ENCODE measurements around the gene ZNF76. TPM values are rescaled to one million over a fixed set of nuclear protein-coding genes. Genes with fewer than 3 reads are reported as not detected.

The ZNF76 gene
- total RNA-seq, 1 experiment from 2014 or later = 39.9 TPM

DNA sequence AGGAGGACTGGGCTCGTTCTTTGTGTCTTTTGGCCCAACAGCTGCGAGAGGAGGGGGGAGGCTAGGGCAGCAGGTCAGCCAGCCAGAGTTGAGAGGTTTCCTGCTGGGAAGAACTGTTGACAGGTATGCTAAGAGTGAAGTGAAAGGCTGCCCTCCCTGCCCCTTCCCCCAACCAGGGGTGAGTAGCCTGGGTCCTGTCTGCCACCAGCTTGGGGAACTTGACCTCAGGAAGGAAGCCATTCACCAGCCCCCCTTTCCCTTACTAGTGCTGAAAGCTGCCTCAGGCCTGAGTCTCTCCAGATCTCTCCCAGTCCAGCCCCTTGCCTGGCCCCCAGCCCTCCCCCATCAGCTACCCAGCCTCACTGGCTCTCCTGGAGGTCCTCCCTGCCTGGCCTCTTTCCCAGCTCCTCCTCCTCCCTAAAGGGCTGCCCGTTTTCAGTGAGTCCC lies 20.7 kb upstream of the ZNF76 start:
- Histone ChIP-seq H3K79me2 (ENCODE audit: low read depth) (no peaks in the 10 kb centered on the region), H3K4me1 (replicated peaks; ENCODE audit: insufficient read depth) (peaks cover 20% of the 10 kb centered on the region), H2AFZ (no peak overlapping the region), H3K27ac (no peak overlapping the region), H3K4me3 (no peak overlapping the region), H4K20me1 (ENCODE audit: insufficient read depth) (no peaks in the 10 kb centered on the region), H3K4me2 (no peak overlapping the region), H3K27me3 (ENCODE audit: insufficient read depth, low read depth) (no peaks in the 10 kb centered on the region), H3K36me3 (ENCODE audit: low read depth) (no peaks in the 10 kb centered on the region), H3K9me3 (ENCODE audit: insufficient read depth, low read depth) (peaks cover 13% of the 10 kb centered on the region; the same call in 1 of the 2 replicates), H3K9me2 (ENCODE audit: insufficient read depth) (no peaks in the 10 kb centered on the region), H3F3A (ENCODE audit: insufficient read depth, low read depth) (peaks cover 11% of the 10 kb centered on the region)
- ChIA-PET POLR2A (ENCODE audit: unreplicated experiment) (no interaction called here), CTCF (interaction anchor here (0.6 to 1.5 kb wide), 2 partner anchors 33 to 93 kb away, joined by 4 to 5 read pairs; no protein-coding TSS in a partner anchor)
- DNase-seq = no peak
- no peak for TF ChIP-seq EZH2 (IDR thresholded peaks at IDR 0.05; ENCODE audit: low read depth)
- TF ChIP-seq, protein P1, sequence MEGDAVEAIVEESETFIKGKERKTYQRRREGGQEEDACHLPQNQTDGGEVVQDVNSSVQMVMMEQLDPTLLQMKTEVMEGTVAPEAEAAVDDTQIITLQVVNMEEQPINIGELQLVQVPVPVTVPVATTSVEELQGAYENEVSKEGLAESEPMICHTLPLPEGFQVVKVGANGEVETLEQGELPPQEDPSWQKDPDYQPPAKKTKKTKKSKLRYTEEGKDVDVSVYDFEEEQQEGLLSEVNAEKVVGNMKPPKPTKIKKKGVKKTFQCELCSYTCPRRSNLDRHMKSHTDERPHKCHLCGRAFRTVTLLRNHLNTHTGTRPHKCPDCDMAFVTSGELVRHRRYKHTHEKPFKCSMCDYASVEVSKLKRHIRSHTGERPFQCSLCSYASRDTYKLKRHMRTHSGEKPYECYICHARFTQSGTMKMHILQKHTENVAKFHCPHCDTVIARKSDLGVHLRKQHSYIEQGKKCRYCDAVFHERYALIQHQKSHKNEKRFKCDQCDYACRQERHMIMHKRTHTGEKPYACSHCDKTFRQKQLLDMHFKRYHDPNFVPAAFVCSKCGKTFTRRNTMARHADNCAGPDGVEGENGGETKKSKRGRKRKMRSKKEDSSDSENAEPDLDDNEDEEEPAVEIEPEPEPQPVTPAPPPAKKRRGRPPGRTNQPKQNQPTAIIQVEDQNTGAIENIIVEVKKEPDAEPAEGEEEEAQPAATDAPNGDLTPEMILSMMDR (conservative IDR thresholded peaks at IDR 0.05) = no peak
- BruUV-seq (replicated peaks) = no TSS peak
- intact Hi-C loops (cut with micrococcal nuclease; ENCODE audit: unreplicated experiment) = no loop called here

- ChIA-PET CTCF (interaction anchor here (0.6 to 1.9 kb wide), 4 partner anchors 34 to 845 kb away, joined by 4 to 11 read pairs (median 8); no protein-coding TSS in a partner anchor), POLR2A (ENCODE audit: unreplicated experiment) (interaction anchor here (0.6 kb wide), 1 partner anchor 29 kb away, joined by 4 read pairs; no protein-coding TSS in a partner anchor)
- H3K4me2 ChIP-seq = no peak overlapping the region
- H3K9me3 ChIP-seq (ENCODE audit: insufficient read depth, low read depth) = peaks cover 11% of the 10 kb centered on the region; the same call in 1 of the 2 replicates
- no TSS peak for BruUV-seq (replicated peaks)
- no peaks in the 10 kb centered on the region for H4K20me1 ChIP-seq (ENCODE audit: insufficient read depth)
- H3K27me3 ChIP-seq (ENCODE audit: insufficient read depth, low read depth) = no peaks in the 10 kb centered on the region
- no peak overlapping the region for H3K4me3 ChIP-seq
- no peak overlapping the region for H2AFZ ChIP-seq
- H3K9me2 ChIP-seq (ENCODE audit: insufficient read depth) = no peaks in the 10 kb centered on the region
- DNase-seq = no peak
- H3K79me2 ChIP-seq (ENCODE audit: low read depth) = no peaks in the 10 kb centered on the region
- TF ChIP-seq, protein P1 (conservative IDR thresholded peaks at IDR 0.05) = no peak
- H3K4me1 ChIP-seq (replicated peaks; ENCODE audit: insufficient read depth) = peaks cover 20% of the 10 kb centered on the region
- H3K27ac ChIP-seq = no peak overlapping the region
- intact Hi-C loops (cut with micrococcal nuclease; ENCODE audit: unreplicated experiment) = no loop called here
- no peaks in the 10 kb centered on the region for H3K36me3 ChIP-seq (ENCODE audit: low read depth)
- peaks cover 11% of the 10 kb centered on the region for H3F3A ChIP-seq (ENCODE audit: insufficient read depth, low read depth)
Observed at GRCh38 chr6:35239581-35239980, 20.0 kb upstream of the ZNF76 start.

- no peaks in the 10 kb centered on the region for H4K20me1 ChIP-seq (ENCODE audit: insufficient read depth)
- H3F3A ChIP-seq (ENCODE audit: insufficient read depth, low read depth) = peaks cover 11% of the 10 kb centered on the region
- H2AFZ ChIP-seq = no peak overlapping the region
- H3K27ac ChIP-seq = peak overlapping the region; percentile 47
- ChIA-PET POLR2A (ENCODE audit: unreplicated experiment) (interaction anchor here (0.7 kb wide), 2 partner anchors 417 to 545 kb away, joined by 3 to 6 read pairs; no protein-coding TSS in a partner anchor), CTCF (interaction anchor here (0.6 to 1.9 kb wide), 7 partner anchors 36 to 608 kb away, joined by 3 to 10 read pairs (median 4); no protein-coding TSS in a partner anchor)
- no peaks in the 10 kb centered on the region for H3K9me3 ChIP-seq (ENCODE audit: insufficient read depth, low read depth)
- TF ChIP-seq EZH2 (IDR thresholded peaks at IDR 0.05; ENCODE audit: low read depth) = no peak
- TF ChIP-seq, protein P1 (conservative IDR thresholded peaks at IDR 0.05) = peak; percentile 98
- H3K9me2 ChIP-seq (ENCODE audit: insufficient read depth) = no peaks in the 10 kb centered on the region
- peak; percentile 85 to 94 for DNase-seq
- no peak overlapping the region for H3K4me3 ChIP-seq
- no peaks in the 10 kb centered on the region for H3K79me2 ChIP-seq (ENCODE audit: low read depth)
- peak overlapping the region; percentile 50 for H3K4me2 ChIP-seq
- H3K36me3 ChIP-seq (ENCODE audit: low read depth) = no peaks in the 10 kb centered on the region
- intact Hi-C loops (cut with micrococcal nuclease; ENCODE audit: unreplicated experiment) = loop anchor here (1.0 to 5.0 kb wide), 4 partner anchors 36 to 714 kb away; no protein-coding TSS in a partner anchor
- BruUV-seq (replicated peaks) = no TSS peak
- H3K27me3 ChIP-seq (ENCODE audit: insufficient read depth, low read depth) = no peaks in the 10 kb centered on the region
- peaks cover 20% of the 10 kb centered on the region for H3K4me1 ChIP-seq (replicated peaks; ENCODE audit: insufficient read depth)
Observed at GRCh38 chr6:35240838-35241801, 18.4 kb upstream of the ZNF76 start.
